ENCODE results near the gene PLXNA3.

Gene PLXNA3

GRCh38 chrX:154458116-154458953 is at the start of gene PLXNA3:
PLXNA3 (plus strand) TSS chrX:154458281; CDS start chrX:154460184, 1,903 bp downstream.
- DNase-seq (ENCODE audit: low spot score) = peak; percentile 91
- TF ChIP-seq CTCF (IDR thresholded peaks at IDR 0.05; ENCODE audit: extremely low read depth, missing control alignments) = no peak

- TF ChIP-seq CTCF (IDR thresholded peaks at IDR 0.05; ENCODE audit: extremely low read depth, missing control alignments) = no peak
- DNase-seq (ENCODE audit: low spot score) = no peak
Measured at GRCh38 chrX:154408659-154409221, 49.3 kb upstream of the PLXNA3 start.

- no peak for TF ChIP-seq CTCF (IDR thresholded peaks at IDR 0.05; ENCODE audit: extremely low read depth, missing control alignments)
Measured at GRCh38 chrX:154409222-154409871, 48.7 kb upstream of the PLXNA3 start, which contains the start of gene DNASE1L1. DNASE1L1 (minus strand) TSS chrX:154409254; CDS start chrX:154405568, 3,686 bp downstream.

GRCh38 chrX:154411981-154412340 is 46.1 kb upstream of the PLXNA3 start:
- TF ChIP-seq CTCF (IDR thresholded peaks at IDR 0.05; ENCODE audit: extremely low read depth, missing control alignments) = no peak
- DNase-seq (ENCODE audit: low spot score) = peak; percentile 75

More at GRCh38 chrX:154409222-154409871, 48.7 kb upstream of the PLXNA3 start, which contains the start of gene DNASE1L1:
- peak; percentile 78 for DNase-seq (ENCODE audit: low spot score)

GRCh38 chrX:154412468-154412867 is 45.6 kb upstream of the PLXNA3 start:
- no peak for TF ChIP-seq CTCF (IDR thresholded peaks at IDR 0.05; ENCODE audit: extremely low read depth, missing control alignments)
- DNase-seq (ENCODE audit: low spot score) = peak; percentile 18

- no peak for TF ChIP-seq CTCF (IDR thresholded peaks at IDR 0.05; ENCODE audit: extremely low read depth, missing control alignments)
- no peak for DNase-seq (ENCODE audit: low spot score)
Measured at GRCh38 chrX:154413142-154413541, 44.9 kb upstream of the PLXNA3 start.

- DNase-seq (ENCODE audit: low spot score) = no peak
- no peak for TF ChIP-seq CTCF (IDR thresholded peaks at IDR 0.05; ENCODE audit: extremely low read depth, missing control alignments)
Measured at GRCh38 chrX:154417157-154417556, 40.9 kb upstream of the PLXNA3 start.

Measured in GM20000 (cell line).